Panc1 (cell line): ENCODE data around the gene OLIG3.

Experiments
- POLR2AphosphoS5 ChIP-seq: IDR thresholded peaks from 2 replicates; pipeline ENCODE4 v1.6.1; 2012; ENCODE audit warnings: mild to moderate bottlenecking, low read depth, low read length, moderate library complexity
- REST ChIP-seq, 2 experiments: IDR thresholded peaks; 2 replicates each; pipeline ENCODE4 v1.6.1; 2011 to 2012; ENCODE audit warnings: low read depth in 2 of 2, control low read depth in 1 of 2, low read length in 1 of 2, mild to moderate bottlenecking in 1 of 2, moderate library complexity in 1 of 2; ENCODE audit not compliant: insufficient read depth in 1 of 2
- SIN3A ChIP-seq: IDR thresholded peaks from 2 replicates; pipeline ENCODE4 v1.6.1; 2012; ENCODE audit warnings: low read depth, mild to moderate bottlenecking, low read length, moderate library complexity, borderline replicate concordance; ENCODE audit not compliant: insufficient read depth
- TCF7L2 ChIP-seq: IDR thresholded peaks from 2 replicates; pipeline ENCODE4 v1.6.1; 2011; ENCODE audit warnings: mild to moderate bottlenecking, low read depth, low read length, inconsistent platforms
- TF ChIP-seq, protein P1 (sequence below): fragments of 450-650 bp; IDR thresholded peaks from 2 replicates; pipeline ENCODE4 v1.5.1; 2017; ENCODE audit warnings: mild to moderate bottlenecking

GRCh38 chr6:137496909-137497720 lies 2.9 kb upstream of the OLIG3 start:
- TF ChIP-seq, protein P1, sequence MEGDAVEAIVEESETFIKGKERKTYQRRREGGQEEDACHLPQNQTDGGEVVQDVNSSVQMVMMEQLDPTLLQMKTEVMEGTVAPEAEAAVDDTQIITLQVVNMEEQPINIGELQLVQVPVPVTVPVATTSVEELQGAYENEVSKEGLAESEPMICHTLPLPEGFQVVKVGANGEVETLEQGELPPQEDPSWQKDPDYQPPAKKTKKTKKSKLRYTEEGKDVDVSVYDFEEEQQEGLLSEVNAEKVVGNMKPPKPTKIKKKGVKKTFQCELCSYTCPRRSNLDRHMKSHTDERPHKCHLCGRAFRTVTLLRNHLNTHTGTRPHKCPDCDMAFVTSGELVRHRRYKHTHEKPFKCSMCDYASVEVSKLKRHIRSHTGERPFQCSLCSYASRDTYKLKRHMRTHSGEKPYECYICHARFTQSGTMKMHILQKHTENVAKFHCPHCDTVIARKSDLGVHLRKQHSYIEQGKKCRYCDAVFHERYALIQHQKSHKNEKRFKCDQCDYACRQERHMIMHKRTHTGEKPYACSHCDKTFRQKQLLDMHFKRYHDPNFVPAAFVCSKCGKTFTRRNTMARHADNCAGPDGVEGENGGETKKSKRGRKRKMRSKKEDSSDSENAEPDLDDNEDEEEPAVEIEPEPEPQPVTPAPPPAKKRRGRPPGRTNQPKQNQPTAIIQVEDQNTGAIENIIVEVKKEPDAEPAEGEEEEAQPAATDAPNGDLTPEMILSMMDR: no peak
- TF ChIP-seq POLR2AphosphoS5: no peak
- no peak for TF ChIP-seq TCF7L2
- no peak for TF ChIP-seq REST (IDR thresholded peaks at IDR 0.05; ENCODE audit: insufficient read depth in 1 of 2, low read depth in 2 of 2, low read length in 1 of 2)
- no peak for TF ChIP-seq SIN3A
